ENCODE results near the gene ANKRD23.
"Not testable (repeated sequence)": the region's sequence is repeated elsewhere in the genome, so short reads cannot be mapped to it uniquely, and the experiment has no call there.

Gene ANKRD23

GRCh38 chr2:96843538-96844268 is at the start of gene ANKRD23:
Gene ANKRD23, minus strand, starts transcription at chr2:96844021. Its CDS starts 29 bp downstream, at chr2:96843992.
- DNase-seq = no peak

- DNase-seq = no peak
Measured at GRCh38 chr2:96891591-96892333, 47.9 kb upstream of the ANKRD23 start.

- no peak for DNase-seq
Measured at GRCh38 chr2:96890726-96891385, 47.0 kb upstream of the ANKRD23 start.

GRCh38 chr2:96890252-96890651 is 46.4 kb upstream of the ANKRD23 start:
- DNase-seq = no peak

- DNase-seq = not testable (repeated sequence)
Measured at GRCh38 chr2:96889502-96889901, 45.7 kb upstream of the ANKRD23 start.

- DNase-seq = no peak
Measured at GRCh38 chr2:96888072-96889011, 44.5 kb upstream of the ANKRD23 start.

- DNase-seq = no peak
Measured at GRCh38 chr2:96887493-96888012, 43.7 kb upstream of the ANKRD23 start.

- DNase-seq = no peak
Measured at GRCh38 chr2:96885432-96886347, 41.9 kb upstream of the ANKRD23 start.

GRCh38 chr2:96884299-96885094 is 40.7 kb upstream of the ANKRD23 start:
- no peak for DNase-seq

GRCh38 chr2:96883306-96883705 is 39.5 kb upstream of the ANKRD23 start:
- no peak for DNase-seq

- no peak for DNase-seq
Measured at GRCh38 chr2:96882906-96883305, 39.1 kb upstream of the ANKRD23 start.

GRCh38 chr2:96882230-96882629 is 38.4 kb upstream of the ANKRD23 start:
- no peak for DNase-seq

GRCh38 chr2:96881349-96882195 is 37.8 kb upstream of the ANKRD23 start:
- no peak for DNase-seq

- DNase-seq = no peak
Measured at GRCh38 chr2:96880891-96881273, 37.1 kb upstream of the ANKRD23 start.

- no peak for DNase-seq
Measured at GRCh38 chr2:96879545-96880040, 35.8 kb upstream of the ANKRD23 start.

- DNase-seq = no peak
Measured at GRCh38 chr2:96878796-96879544, 35.1 kb upstream of the ANKRD23 start.

- no peak for DNase-seq
Measured at GRCh38 chr2:96878171-96878570, 34.4 kb upstream of the ANKRD23 start.

GRCh38 chr2:96877631-96878092 is 33.8 kb upstream of the ANKRD23 start:
- no peak for DNase-seq
